ENCODE measurements around the gene FAM120A.

- TF ChIP-seq, protein P1, sequence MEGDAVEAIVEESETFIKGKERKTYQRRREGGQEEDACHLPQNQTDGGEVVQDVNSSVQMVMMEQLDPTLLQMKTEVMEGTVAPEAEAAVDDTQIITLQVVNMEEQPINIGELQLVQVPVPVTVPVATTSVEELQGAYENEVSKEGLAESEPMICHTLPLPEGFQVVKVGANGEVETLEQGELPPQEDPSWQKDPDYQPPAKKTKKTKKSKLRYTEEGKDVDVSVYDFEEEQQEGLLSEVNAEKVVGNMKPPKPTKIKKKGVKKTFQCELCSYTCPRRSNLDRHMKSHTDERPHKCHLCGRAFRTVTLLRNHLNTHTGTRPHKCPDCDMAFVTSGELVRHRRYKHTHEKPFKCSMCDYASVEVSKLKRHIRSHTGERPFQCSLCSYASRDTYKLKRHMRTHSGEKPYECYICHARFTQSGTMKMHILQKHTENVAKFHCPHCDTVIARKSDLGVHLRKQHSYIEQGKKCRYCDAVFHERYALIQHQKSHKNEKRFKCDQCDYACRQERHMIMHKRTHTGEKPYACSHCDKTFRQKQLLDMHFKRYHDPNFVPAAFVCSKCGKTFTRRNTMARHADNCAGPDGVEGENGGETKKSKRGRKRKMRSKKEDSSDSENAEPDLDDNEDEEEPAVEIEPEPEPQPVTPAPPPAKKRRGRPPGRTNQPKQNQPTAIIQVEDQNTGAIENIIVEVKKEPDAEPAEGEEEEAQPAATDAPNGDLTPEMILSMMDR (IDR thresholded peaks at IDR 0.05) = no peak
- no peak for TF ChIP-seq POLR2A (IDR thresholded peaks at IDR 0.05)
Observed at GRCh38 chr9:93610206-93610605, 158.7 kb downstream of the FAM120A start.

Measured in prostate gland (tissue), 2 donors.